Measurements from ENCODE around the gene ACP7. TPM values are rescaled to one million over a fixed set of nuclear protein-coding genes. Genes with fewer than 3 reads are reported as not detected.
"Not testable (repeated sequence)": the region's sequence is repeated elsewhere in the genome, so short reads cannot be mapped to it uniquely, and the experiment has no call there.

Gene ACP7
- total RNA-seq, 1 donor from 2014 or later, result not detected

DNA sequence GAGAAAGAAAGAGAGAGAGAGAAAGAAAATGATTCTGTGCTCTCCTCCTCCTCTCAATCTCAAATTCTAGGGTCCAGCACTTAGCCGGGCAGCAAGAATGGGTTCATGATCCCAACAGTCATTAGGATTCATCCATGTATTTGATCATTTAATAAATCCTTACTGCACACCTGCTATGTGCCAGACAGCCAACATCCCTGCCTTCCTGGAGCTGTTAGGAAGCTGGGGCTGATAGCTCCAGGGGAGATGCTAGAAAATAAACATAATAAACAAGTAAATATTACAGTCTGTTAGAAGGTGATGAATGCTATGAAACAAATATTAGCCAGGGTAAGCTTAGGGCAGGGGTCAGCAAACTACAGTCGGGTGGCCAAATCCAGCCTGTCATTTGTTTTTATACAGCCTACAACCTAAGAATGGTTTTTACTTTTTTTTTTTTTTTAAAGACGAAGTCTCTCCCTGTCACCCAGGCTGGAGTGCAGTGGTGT lies 9.9 kb upstream of the ACP7 start:
- intact Hi-C loops (cut with DNase I), result no loop called here
- DNase-seq (ENCODE audit: low spot score), result no peak

DNA sequence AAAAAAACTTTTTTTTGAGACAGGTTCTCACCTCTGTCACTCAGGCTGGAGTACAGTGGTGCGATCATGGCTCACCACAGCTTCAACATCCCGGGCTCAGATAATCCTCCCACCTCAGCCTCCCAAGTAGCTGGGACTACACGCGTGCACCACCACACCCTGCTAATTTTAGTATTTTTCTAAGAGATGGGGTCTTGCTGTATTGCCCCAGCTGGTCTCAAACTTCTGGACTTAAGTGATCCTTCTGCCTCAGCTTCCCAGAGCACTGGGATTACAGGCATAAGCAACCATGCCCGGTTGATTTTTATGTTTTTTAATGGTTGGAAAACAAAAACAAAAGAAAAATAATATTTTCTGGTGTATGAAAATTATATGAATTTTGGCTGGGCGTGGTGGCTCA lies 9.2 kb upstream of the ACP7 start:
- DNase-seq (ENCODE audit: low spot score), result no peak

DNA sequence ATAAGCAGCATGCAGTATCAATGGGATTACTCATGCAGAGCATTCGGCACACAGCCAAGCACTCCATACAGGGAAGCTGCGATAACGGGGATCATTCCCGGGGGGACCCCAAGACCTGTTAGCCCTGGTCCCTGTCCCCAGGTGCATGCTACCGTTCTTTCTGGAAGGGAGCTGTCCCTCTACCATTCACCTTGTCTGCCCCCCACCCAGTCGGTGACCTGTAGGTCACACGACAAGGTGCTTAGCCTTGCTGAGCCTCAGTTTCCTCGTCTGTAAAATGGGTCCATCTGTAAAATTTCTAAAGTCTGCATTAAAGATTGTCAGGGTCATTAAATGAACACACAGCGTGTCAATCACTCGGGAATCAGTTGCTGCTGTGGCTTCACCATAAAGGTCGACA lies 6.8 kb upstream of the ACP7 start:
- DNase-seq (ENCODE audit: low spot score), result no peak
- intact Hi-C loops (cut with DNase I), result no loop called here

More for the DNA sequence above, 9.2 kb upstream of the ACP7 start:
- intact Hi-C loops (cut with DNase I), result no loop called here

DNA sequence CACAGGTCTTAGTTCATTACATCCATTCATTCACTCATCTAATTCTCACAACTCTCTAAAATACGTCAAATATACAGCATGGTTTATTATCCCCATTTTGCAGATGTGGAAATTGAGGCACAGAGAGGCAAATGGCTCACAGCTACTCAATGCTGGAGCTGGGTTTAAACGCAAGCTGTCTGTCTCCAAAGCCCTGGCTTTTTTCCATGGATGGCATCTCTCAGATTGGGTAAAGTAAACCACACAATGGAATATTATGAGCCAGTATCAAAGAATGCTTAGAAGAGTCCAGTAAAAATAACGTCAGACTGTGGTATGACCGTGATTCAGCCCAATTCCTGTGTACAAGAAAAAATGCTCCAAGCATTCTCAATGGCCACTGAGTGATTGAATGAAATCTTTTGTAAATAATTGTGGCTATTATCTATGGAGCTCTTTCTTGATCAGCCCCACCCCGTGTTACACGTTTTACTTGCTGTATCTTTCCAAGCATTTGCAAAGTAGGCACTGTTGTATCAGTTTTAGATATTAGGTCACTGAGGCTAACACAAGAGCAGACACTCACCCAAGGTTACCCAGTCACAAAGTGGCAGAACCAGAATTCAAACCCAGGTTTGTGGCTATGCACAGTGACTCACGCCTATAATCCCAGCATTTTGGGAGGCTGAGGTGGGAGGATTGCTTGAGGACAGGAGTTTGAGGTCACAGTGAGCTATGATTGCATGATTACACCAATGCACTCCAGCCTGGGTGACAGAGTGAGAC lies 5.5 kb upstream of the ACP7 start:
- DNase-seq (ENCODE audit: low spot score), result no peak
- intact Hi-C loops (cut with DNase I), result no loop called here

DNA sequence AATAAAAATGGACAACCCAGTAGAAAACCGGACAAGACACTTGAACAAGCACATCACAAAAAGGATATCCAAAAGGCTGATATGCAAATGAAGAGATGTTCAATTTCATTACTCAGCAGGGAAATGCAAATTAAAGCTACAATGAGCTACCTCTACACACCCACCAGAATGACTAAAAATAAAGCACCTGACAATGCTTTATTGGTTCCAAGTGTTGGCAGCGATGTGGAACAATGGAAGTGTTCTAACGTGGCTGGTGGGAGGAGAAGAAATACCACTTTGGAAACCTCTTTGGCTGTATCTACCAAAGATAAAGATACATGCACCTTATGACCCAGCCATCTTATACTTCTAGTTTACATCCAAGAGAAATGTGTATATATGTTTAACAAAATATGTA lies 3.7 kb upstream of the ACP7 start:
- DNase-seq (ENCODE audit: low spot score), result no peak
- intact Hi-C loops (cut with DNase I), result no loop called here

GRCh38 chr19:39082167-39082566 lies 2.0 kb upstream of the ACP7 start:
- no peak for DNase-seq (ENCODE audit: low spot score)
- intact Hi-C loops (cut with DNase I), result no loop called here

DNA sequence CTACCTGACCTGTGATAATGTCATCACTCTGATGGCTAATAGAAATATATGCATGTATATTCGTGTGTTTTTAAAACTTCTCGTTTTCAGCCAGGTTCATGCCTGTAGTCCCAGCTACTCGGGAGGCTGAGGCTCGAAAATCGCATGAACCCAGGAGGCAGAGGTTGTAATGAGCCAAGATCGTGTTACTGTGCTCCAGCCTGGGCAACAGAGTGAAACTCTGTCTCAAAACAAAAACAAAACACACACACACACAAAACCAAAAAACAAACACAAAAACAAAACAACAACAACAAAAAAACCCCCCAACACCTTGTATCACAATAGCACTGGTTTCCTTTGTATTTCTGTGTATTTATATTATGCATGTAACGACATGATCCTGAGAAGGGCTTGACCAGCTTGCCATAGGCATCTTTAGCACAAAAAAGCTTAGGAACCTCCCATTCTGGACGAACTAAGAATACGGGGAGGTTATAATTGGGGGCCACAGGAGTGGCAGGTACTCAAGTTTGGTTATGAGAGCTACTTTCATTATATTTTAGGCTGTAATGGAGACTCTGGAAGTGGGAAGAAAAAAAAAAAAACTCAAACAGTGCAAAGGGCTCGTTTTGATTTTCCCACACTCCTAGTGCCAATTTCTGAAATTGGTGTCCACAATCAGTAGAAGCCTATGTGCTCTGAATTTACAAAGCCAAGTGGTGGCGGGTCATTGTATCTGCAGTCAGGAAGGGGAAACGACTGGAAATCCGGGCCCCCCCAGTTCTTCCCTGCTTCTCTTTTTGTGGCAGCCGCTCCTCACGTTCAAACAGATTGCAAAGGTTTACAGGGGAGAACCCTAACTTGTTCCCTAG lies 1.2 kb upstream of the ACP7 start:
- intact Hi-C loops (cut with DNase I), result no loop called here
- no peak for DNase-seq (ENCODE audit: low spot score)

GRCh38 chr19:39083599-39083982 lies 577 bp upstream of the ACP7 start:
- DNase-seq (ENCODE audit: low spot score), result no peak
- intact Hi-C loops (cut with DNase I), result no loop called here

GRCh38 chr19:39084732-39085080 lies 538 bp downstream of the ACP7 start:
- intact Hi-C loops (cut with DNase I), result no loop called here

GRCh38 chr19:39085392-39085791 lies 1.2 kb downstream of the ACP7 start:
- no peak for DNase-seq (ENCODE audit: low spot score)
- intact Hi-C loops (cut with DNase I), result no loop called here

More at GRCh38 chr19:39084732-39085080, 538 bp downstream of the ACP7 start:
- DNase-seq (ENCODE audit: low spot score), result no peak

- intact Hi-C loops (cut with DNase I), result no loop called here
- no peak for DNase-seq (ENCODE audit: low spot score)
Measured at GRCh38 chr19:39086386-39086785, 2.2 kb downstream of the ACP7 start.

DNA sequence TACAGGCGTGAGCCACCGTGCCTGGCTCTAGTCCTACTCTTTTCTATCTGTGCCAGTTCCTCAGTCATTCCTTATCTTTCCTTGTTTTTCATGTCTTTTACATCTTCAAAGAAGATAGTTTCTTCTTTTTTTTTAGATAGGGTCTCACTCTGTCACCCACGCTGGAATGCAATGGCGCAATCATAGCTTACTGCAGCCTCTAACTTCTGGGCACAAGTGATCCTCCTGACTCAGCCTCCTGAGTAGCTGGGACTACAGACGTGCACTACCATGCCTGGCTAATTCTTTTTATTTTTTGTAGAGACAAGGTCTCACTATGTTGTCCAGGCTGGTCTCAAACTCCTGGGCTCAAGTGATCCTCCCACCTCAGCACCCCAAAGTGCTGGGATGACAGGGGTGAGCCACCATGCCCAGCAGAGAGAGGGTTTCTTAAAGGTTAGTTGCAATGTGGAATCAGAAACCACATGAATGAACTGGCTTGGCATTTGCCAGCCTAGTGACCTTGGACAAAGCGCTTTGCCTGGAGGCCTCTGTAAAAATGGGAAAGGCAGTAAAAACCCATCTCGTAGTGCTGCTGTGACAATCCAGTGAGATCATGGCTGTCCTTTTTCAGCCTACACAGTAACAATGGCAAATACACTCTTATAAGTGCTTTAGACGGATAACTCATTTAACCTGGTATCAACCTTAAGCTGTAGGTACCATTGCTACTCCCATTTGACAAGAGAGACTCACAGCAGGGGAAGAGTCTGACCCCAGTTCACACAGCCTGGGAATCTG lies 3.9 kb downstream of the ACP7 start:
- DNase-seq (ENCODE audit: low spot score), result no peak
- intact Hi-C loops (cut with DNase I), result no loop called here

- DNase-seq (ENCODE audit: low spot score), result not testable (repeated sequence)
Measured at GRCh38 chr19:39090016-39090415, 5.8 kb downstream of the ACP7 start.

DNA sequence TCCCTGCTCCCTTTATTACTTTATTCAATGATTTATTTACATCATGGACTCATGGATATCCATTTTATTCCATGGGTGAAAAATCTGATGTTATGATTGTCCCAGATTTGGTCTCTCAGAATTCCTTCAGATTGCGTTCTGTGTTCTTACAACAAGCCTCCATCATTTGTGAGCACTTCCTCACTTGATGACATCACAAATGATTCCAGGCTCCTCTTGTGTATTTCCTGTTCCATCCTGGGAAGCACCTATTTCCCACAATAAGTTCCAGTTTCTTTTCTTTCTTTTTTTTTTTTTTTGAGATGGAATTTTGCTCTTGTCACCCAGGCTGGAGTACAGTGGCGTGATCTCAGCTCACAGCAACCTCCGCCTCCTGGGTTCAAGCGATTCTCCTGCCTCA lies 6.7 kb downstream of the ACP7 start:
- DNase-seq (ENCODE audit: low spot score), result no peak
- intact Hi-C loops (cut with DNase I), result no loop called here

More at GRCh38 chr19:39090016-39090415, 5.8 kb downstream of the ACP7 start:
- intact Hi-C loops (cut with DNase I), result not testable (repeated sequence)

- intact Hi-C loops (cut with DNase I); DNase-seq (ENCODE audit: low spot score): not testable (repeated sequence)
Measured at GRCh38 chr19:39095799-39096540, 11.8 kb downstream of the ACP7 start.

DNA sequence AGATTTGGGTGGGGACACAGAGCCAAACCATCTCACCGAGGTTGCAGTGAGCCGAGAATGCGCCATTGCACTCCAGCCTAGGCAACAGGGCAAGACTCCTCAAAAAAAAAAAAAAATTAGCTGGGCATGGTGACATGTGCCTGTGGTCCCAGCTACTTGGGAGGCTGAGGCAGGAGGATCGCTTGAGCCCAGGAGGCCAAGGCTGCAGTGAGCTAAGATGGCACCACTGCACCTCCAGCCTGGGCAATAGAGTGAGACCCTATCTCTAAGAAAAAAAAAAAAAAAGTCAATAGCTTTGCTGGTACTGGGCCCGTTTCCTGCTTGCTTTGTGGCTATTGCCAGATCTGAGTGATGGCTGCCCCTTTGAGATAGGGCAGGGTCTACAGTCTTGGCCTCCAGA lies 13.1 kb downstream of the ACP7 start:
- intact Hi-C loops (cut with DNase I), result no loop called here
- DNase-seq (ENCODE audit: low spot score), result no peak

DNA sequence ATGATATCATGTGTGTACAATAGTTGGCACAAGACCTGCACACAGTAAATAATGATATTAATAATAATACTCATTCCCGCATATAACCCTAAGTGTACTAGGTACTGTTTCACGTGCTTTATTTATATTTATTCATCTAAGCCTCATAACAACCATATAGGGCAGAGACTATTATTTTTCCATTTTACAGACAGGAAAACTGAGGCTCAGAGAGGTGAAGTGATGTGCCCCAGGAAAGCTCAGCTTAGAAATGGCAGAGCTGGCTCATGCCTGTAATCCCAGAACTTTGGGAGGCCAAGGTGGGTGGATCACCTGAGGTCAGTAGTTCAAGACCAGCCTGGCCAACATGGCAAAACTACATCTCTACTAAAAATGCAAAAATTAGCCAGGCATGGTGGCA lies 13.6 kb downstream of the ACP7 start:
- no peak for DNase-seq (ENCODE audit: low spot score)
- intact Hi-C loops (cut with DNase I), result no loop called here

- DNase-seq (ENCODE audit: low spot score), result no peak
- intact Hi-C loops (cut with DNase I), result no loop called here
Measured at GRCh38 chr19:39098365-39099269, 14.4 kb downstream of the ACP7 start.

All from cardiac septum (tissue), 1 donor.